GM12801 (cell line): Measurements from ENCODE around the gene PFKL.

Experiments used
- CTCF ChIP-seq: IDR thresholded peaks from one replicate; pipeline ENCODE4 v1.5.1; 2011; ENCODE audit warnings: control low read depth; ENCODE audit not compliant: insufficient read length; ENCODE audit errors: extremely low read depth

The PFKL gene

DNA sequence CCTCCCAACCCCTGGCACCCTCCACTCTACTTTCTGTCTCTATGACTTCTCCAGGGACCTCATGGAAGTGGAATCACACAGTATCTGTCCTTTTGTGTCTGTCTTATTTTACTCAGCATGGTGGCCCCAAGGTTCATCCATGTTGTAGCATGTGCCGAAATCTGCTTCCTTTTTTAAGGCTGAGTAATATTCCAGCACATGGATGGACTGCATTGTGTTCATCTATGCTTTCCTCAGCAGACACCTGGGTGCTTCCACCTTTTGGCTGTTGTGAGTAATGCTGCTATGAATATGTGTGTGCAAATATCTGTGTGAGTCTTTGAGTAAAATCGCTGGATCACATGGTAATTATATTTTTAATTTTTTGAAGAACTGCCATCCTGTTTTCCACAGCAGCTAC is 1.6 kb upstream of the PFKL start:
- no peak for TF ChIP-seq CTCF

DNA sequence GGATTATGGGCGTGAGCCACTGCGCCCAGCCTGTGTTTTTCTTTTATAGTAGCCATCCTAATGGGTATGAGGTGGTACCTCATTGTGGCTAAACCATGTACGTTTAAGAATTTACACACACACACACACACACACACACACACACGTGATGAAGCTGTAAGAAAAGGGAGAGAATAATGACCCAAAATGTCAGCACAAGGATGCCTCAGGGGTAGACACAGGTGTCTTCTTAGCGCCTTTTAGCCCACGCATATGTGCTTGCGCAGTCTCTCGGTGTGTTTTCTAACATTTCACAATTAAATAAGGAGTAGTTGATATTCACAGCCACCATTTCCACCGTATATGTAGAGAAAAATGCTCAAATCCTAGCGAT is 782 bp upstream of the PFKL start:
- no peak for TF ChIP-seq CTCF

DNA sequence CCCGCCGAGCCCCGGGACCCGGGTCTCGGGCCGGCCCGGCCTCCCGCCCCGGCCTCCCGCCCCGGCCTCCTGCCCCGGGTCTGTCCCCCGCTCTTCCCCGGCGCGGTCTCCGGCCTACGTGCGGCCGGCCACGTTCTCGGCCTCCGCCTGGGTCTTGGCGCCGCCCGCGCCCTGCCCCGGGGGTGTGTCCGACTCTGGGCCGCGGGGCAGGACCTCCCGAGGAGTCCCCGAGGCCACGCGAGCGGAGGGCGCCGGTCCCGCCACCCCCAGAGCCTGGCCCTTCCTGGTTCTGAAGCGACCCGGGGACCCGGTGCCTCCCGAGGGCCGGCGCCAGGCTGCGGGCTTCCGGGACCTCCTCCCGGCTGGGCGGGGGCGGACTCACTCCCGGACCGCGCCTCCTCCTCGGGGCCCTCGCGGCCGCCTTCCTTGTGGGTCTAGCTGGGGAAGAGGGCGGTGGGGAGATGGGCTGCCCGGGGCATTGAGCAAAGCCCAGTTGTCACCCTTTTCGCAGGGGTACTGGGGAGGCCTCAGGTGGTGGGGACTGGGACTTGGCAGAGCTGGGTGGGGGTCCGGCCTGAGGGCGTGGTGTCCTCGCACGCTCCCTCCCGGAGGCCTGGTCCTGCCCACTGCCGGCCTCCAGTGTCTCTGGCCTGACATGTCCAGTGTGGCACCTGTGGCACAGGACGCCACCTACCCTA is 558 bp downstream of the PFKL start:
- no peak for TF ChIP-seq CTCF

DNA sequence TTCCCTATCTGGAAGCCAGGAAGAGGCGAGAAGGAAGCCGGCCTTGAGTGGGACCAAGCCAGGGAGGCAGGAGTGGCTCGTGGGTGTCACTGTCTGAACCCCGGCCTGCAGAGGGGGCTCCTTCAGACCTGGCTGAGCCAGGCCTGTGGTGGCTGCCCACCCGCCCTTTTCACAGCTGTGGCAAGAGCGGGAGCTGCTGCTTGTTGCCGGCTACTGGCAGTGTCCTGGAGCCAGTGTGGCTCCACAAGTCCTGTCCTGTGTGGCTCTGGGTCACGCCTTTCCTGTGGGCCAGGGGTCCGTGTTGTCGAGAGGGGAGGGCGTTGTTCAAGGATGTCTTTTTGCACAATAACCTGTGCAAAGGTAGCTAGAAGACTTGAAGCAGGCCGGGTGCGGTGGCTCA is 1.3 kb downstream of the PFKL start:
- no peak for TF ChIP-seq CTCF

- TF ChIP-seq CTCF = no peak
Observed at GRCh38 chr21:44301961-44302406, 2.1 kb downstream of the PFKL start.

DNA sequence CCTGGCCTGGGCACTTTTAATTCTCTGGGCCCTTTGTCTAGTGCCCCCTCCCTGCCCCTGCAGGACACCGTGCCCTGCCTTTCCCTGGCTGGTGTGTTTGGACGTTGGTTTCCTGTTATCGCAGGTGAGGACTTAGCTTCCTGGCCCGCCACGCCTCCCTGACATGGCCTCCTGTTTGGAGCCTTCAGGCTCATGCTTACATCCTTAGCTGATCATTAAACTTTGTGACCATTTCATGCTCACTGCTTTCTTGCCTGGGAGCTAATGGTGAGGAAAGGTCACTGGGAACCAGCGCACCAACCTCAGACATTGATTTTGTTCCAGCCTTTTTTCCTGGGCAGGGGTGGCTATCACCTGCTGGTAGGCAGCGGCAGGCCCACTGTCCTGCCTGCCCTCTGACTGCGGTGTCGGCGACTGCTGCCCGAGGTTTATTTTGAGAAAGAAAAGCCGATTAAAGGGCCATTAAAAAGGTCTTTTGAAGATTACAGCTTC is 3.7 kb downstream of the PFKL start:
- TF ChIP-seq CTCF = no peak

- TF ChIP-seq CTCF = no peak
Observed at GRCh38 chr21:44304011-44304616, 4.3 kb downstream of the PFKL start.
